ENCODE measurements around the gene CLCNKB. TPM values are rescaled to one million over a fixed set of nuclear protein-coding genes. Genes with fewer than 3 reads are reported as not detected.

CLCNKB gene
- total RNA-seq, 1 experiment from 2014 or later, result 0.05 TPM

DNA sequence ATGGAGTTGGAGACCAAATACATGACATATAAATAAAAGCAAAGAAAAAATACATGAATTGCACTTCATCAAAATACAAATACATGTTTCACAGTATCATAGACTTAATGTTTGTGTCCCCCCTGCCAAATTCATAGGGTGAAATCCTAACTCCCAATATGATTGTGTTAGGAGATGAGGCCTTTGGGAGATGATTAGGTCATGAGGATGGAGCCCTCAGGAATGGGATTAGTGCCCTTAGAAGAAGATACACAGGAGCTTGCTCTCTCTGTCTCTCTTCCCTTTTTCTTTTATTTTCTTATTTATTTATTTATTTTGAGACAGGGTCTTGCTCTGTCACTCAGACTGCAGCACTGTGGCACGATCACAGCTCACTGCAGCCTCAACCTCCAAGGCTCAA lies 55.8 kb downstream of the CLCNKB start:
- in situ Hi-C loops (cut with HindIII; ENCODE audit: low pct_unique_long_range_greater_than_20kb, low sequenced_read_pairs), result no loop called here
- no peak for DNase-seq (ENCODE audit: low read depth, low spot score)

DNA sequence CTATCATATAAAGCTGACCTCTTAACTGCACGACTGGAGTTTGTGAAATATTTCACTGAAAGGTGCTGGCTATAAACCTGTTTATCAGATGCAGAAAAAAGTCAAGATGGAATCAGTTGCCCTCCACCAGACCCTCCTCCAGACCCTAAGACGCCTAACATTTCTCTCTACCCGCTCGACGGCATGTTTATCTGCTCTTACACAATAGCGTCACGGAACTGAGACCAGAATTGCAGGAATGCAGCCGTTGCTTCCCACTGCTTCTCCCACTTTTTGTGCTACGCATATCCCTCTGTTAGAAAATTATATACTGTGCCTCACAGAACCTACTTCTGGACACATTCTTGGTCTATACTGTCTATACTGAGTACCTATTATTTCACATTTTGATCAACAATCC lies 58.0 kb downstream of the CLCNKB start:
- DNase-seq (ENCODE audit: low read depth, low spot score), result no peak
- in situ Hi-C loops (cut with HindIII; ENCODE audit: low pct_unique_long_range_greater_than_20kb, low sequenced_read_pairs), result no loop called here

Other genes with a start within 250 kb of the CLCNKB start
- gene UQCRHL, start 236.1 kb upstream of the CLCNKB start, total RNA-seq (2014; rRNA removed; shearing (Covaris generic)), result 8.3 and 9.2 TPM in 2 replicates
- gene SPEN, start 196.1 kb upstream of the CLCNKB start, total RNA-seq (2014; rRNA removed; shearing (Covaris generic)), result 10.1 and 11.5 TPM in 2 replicates
- gene ZBTB17, start 67.7 kb upstream of the CLCNKB start, total RNA-seq (2014; rRNA removed; shearing (Covaris generic)), result 30.6 and 35.5 TPM in 2 replicates
- not detected in 2 replicates for gene SRARP, start 39.5 kb upstream of the CLCNKB start, total RNA-seq (2014; rRNA removed; shearing (Covaris generic))
- 0.66 TPM in 1 of 2 replicates, not detected in the other for gene HSPB7, start 25.7 kb upstream of the CLCNKB start, total RNA-seq (2014; rRNA removed; shearing (Covaris generic))
- gene CLCNKA, start 21.7 kb upstream of the CLCNKB start, total RNA-seq (2014; rRNA removed; shearing (Covaris generic)), result not detected in 2 replicates
- gene FAM131C, start 29.9 kb downstream of the CLCNKB start, total RNA-seq (2014; rRNA removed; shearing (Covaris generic)), result 0.26 and 0.51 TPM in 2 replicates
- 2.5 and 5.0 TPM in 2 replicates for gene EPHA2, start 112.3 kb downstream of the CLCNKB start, total RNA-seq (2014; rRNA removed; shearing (Covaris generic))
- gene ARHGEF19, start 168.9 kb downstream of the CLCNKB start, total RNA-seq (2014; rRNA removed; shearing (Covaris generic)), result 1.6 and 2.6 TPM in 2 replicates
- gene CPLANE2, start 193.4 kb downstream of the CLCNKB start, total RNA-seq (2014; rRNA removed; shearing (Covaris generic)), result 4.9 and 7.1 TPM in 2 replicates

Measured in SK-MEL-5 (cell line).